GM12864 (cell line): Measurements from ENCODE around the gene GAS2.

Source experiments
- DNase-seq: peaks from one replicate; pipeline ENCODE4 v3.0.0-alpha.2; 2011; ENCODE audit warnings: low read depth
- H3K4me3 ChIP-seq: 2 replicates; pipeline ENCODE4 v1.5.1; 2011; ENCODE audit warnings: mild to moderate bottlenecking, low read depth, low read length, control low read depth
- CTCF ChIP-seq: IDR thresholded peaks from 2 replicates; pipeline ENCODE4 v1.5.1; 2011; ENCODE audit warnings: low read depth, mild to moderate bottlenecking, moderate library complexity, low read length, control low read depth, inconsistent platforms; ENCODE audit errors: missing control alignments

Gene GAS2

DNA sequence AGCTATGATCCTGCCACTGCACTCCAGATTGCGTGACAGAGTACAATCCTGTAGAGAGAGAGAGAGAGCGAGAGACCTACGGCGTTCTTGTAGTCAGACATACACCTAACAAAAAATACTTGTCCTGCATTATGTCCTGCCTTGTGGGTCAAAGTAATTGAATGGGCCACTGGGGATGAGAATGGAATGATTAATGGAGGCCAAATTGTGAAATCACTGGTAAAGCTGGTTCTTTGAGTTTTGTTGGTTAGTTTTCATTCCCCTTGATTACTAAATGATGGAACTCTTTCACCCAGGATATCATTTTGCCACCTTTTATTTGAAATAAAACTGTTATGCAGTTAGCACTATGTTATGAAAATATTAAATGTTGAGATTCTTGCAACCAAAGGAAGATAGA, 18.7 kb downstream of the GAS2 start:
- DNase-seq = no peak
- no peak for TF ChIP-seq CTCF
- H3K4me3 ChIP-seq = no peak overlapping the region

GRCh38 chr11:22688914-22689313, 22.5 kb downstream of the GAS2 start:
- no peak for DNase-seq
- TF ChIP-seq CTCF = no peak

GRCh38 chr11:22690257-22690656, 23.8 kb downstream of the GAS2 start:
- no peak overlapping the region for H3K4me3 ChIP-seq
- no peak for DNase-seq
- no peak for TF ChIP-seq CTCF

More at GRCh38 chr11:22688914-22689313, 22.5 kb downstream of the GAS2 start:
- no peak overlapping the region for H3K4me3 ChIP-seq

- no peak overlapping the region for H3K4me3 ChIP-seq
- DNase-seq = no peak
- TF ChIP-seq CTCF = no peak
Observed at GRCh38 chr11:22690871-22691270, 24.5 kb downstream of the GAS2 start.

GRCh38 chr11:22699388-22699787, 33.0 kb downstream of the GAS2 start:
- no peak for DNase-seq
- TF ChIP-seq CTCF = no peak
- no peak overlapping the region for H3K4me3 ChIP-seq

DNA sequence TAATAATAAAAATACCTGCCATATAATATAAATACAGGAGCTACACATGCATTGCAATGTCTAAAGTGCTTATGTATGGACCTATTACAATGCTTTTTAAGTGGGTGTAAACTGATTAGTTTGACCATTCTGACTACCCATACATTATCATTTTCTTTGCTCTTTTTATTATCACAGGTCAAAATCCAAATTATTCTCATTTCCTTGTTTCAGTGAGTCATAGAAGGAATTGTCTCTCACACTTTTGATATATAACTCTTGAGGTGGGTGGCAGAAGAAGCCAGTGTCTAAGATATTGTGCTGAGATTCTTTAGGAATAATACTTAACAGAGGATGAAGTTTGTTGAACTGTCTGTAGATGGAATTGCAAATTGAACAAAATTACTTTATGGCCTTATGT, 35.6 kb downstream of the GAS2 start:
- no peak for TF ChIP-seq CTCF
- H3K4me3 ChIP-seq = no peak overlapping the region
- no peak for DNase-seq

DNA sequence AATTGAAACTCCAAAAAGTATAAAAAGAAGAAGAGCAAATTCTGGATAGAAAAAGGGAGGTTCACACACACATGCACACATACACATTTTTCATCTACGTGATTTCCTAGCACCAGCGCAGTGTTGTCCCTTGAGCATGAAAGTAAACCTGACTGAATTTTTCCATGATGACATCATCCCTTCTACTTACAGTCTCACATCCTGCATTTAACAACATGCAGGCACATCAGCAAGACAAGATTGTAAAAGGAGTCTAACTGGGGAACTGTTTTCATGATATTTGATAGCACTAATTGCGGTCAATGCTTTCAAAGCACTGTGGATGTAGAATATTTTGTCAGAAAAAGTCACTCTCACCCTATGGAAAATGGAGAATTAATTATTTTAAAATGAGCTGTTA, 36.6 kb downstream of the GAS2 start:
- DNase-seq = no peak
- H3K4me3 ChIP-seq = no peak overlapping the region
- no peak for TF ChIP-seq CTCF
